HepG2 (cell line): ENCODE results near the gene COPS6. TPM values are rescaled to one million over a fixed set of nuclear protein-coding genes. Genes with fewer than 3 reads are reported as not detected.

Source experiments
- ATAC-seq: fragments of 200-7000 bp; cut with Tn5 transposase; 3 replicates; pipeline ENCODE4 v1.9.1; 2020; ENCODE audit warnings: mild to moderate bottlenecking, moderate library complexity
- BruUV-seq: library from RNA; stranded (reverse); fragments of 400-500 nt; replicated peaks from 2 replicates; lab custom pipeline; 2021; lab: Mats Ljungman, UMichigan
- CTCF ChIA-PET: fragments of 300-600 bp; formaldehyde crosslinking; extraction: SDS; loops from one replicate; lab custom pipeline; 2021; ENCODE audit warnings: low total read pairs, inconsistent platforms, low intra/inter-chr PET ratio; lab: Yijun Ruan, JAX
- POLR2A ChIA-PET: fragments of 350-600 bp; sonication (Branson Sonifier 250); formaldehyde crosslinking; loops from one replicate; lab custom pipeline; 2020; ENCODE audit warnings: antibody characterized with exemption, inconsistent platforms; lab: Yijun Ruan, JAX
- DNase-seq: peaks from one replicate; pipeline ENCODE4 v3.0.0-alpha.2; 2015; ENCODE audit warnings: low spot score
- FAIRE-seq: peaks from 3 replicates; lab custom pipeline; 2011; peaks lifted over from hg19 to GRCh38; lab: Jason Lieb, UNC
- H2AFZ ChIP-seq: one replicate; pipeline ENCODE4 v1.6.1; 2011; ENCODE audit warnings: low read length, inconsistent platforms
- H3K27ac ChIP-seq: fragments of 300-600 bp; 3 replicates; pipeline ENCODE4 v1.8.0; 2011; ENCODE audit warnings: mixed run types, mild to moderate bottlenecking, mixed read lengths, low read length, inconsistent platforms; ENCODE audit not compliant: insufficient read depth; ENCODE audit errors: extremely low read length
- H3K27me3 ChIP-seq, 2 experiments: fragments of 200-600 bp in 1 of 2; 2 replicates in 1 of 2; 3 replicates in 1 of 2; pipeline versions ENCODE4 v1.6.0 to v1.8.0; 2011; ENCODE audit warnings: low read length in 2 of 2, mild to moderate bottlenecking in 2 of 2, moderate library complexity in 2 of 2, inconsistent platforms in 1 of 2; ENCODE audit not compliant: insufficient read depth in 2 of 2, control insufficient read depth in 1 of 2
- H3K36me3 ChIP-seq, 2 experiments: fragments of 200-600 bp in 1 of 2; replicated peaks in 1 of 2; 2 replicates in 1 of 2; 3 replicates in 1 of 2; pipeline versions ENCODE4 v1.5.1 to v1.8.0; 2011; ENCODE audit warnings: low read length in 2 of 2, inconsistent platforms in 1 of 2; ENCODE audit not compliant: insufficient read depth in 2 of 2, control insufficient read depth in 1 of 2
- H3K4me1 ChIP-seq: 2 replicates; pipeline ENCODE4 v1.5.1; 2012; ENCODE audit warnings: low read length, inconsistent platforms; ENCODE audit not compliant: insufficient read depth
- H3K4me2 ChIP-seq: 2 replicates; pipeline ENCODE4 v1.6.0; 2011; ENCODE audit warnings: low read depth, low read length, inconsistent platforms
- H3K4me3 ChIP-seq, 3 experiments: fragments of 200-600 bp in 1 of 3; sonication (generic), shearing (Covaris generic) in 1 of 3; replicated peaks in 1 of 3; 2 replicates each; pipeline ENCODE4 v1.5.1; 2011 to 2016; ENCODE audit warnings: low read length in 3 of 3, inconsistent platforms in 2 of 3, low read depth in 2 of 3, mild to moderate bottlenecking in 2 of 3, control low read depth in 1 of 3, mixed read lengths in 1 of 3; ENCODE audit not compliant: insufficient read depth in 1 of 3
- H3K79me2 ChIP-seq: one replicate; pipeline ENCODE4 v1.6.1; 2011; ENCODE audit warnings: low read length, inconsistent platforms; ENCODE audit not compliant: insufficient read depth
- H3K9ac ChIP-seq: 2 replicates; pipeline ENCODE4 v1.6.0; 2011; ENCODE audit warnings: mild to moderate bottlenecking, low read depth, low read length, inconsistent platforms; ENCODE audit not compliant: insufficient read depth
- H3K9me3 ChIP-seq: 2 replicates; pipeline ENCODE4 v1.5.1; 2012; ENCODE audit warnings: mild to moderate bottlenecking, low read length
- H4K20me1 ChIP-seq: 2 replicates; pipeline ENCODE4 v1.6.0; 2011; ENCODE audit warnings: inconsistent platforms, mild to moderate bottlenecking, low read length, moderate library complexity; ENCODE audit not compliant: insufficient read depth
- AFF4 ChIP-seq: sonication (generic); formaldehyde crosslinking; IDR thresholded peaks from 2 replicates; pipeline ENCODE4 v1.4.0; 2020; ENCODE audit warnings: missing genetic modification reagents
- BHLHE40 ChIP-seq: IDR thresholded peaks from 2 replicates; pipeline ENCODE4 v1.6.1; 2011; ENCODE audit warnings: low read length, improper control_type of control experiment
- GABPA ChIP-seq, 2 experiments: IDR thresholded peaks; 2 replicates each; pipeline ENCODE4 v1.6.1; 2011 to 2016; ENCODE audit warnings: low read depth in 2 of 2, low read length in 1 of 2, missing biosample characterization in 1 of 2, missing genetic modification characterization in 1 of 2
- KAT7 ChIP-seq: IDR thresholded peaks from 2 replicates; pipeline ENCODE4 v1.6.1; 2018; ENCODE audit warnings: borderline replicate concordance, missing compliant biosample characterization
- RXRB ChIP-seq: IDR thresholded peaks from 2 replicates; pipeline ENCODE4 v1.6.1; 2016; ENCODE audit warnings: borderline replicate concordance, missing genetic modification reagents, missing compliant biosample characterization
- SMARCC2 ChIP-seq: fragments of 450-650 bp; IDR thresholded peaks from 2 replicates; pipeline ENCODE4 v1.6.1; 2017; ENCODE audit warnings: antibody characterized with exemption, mild to moderate bottlenecking
- SP1 ChIP-seq, 2 experiments: fragments of 450-650 bp in 1 of 2; sonication (generic) in 1 of 2; formaldehyde crosslinking in 1 of 2; IDR thresholded peaks; 2 replicates each; pipeline versions ENCODE4 v1.4.0 to v1.6.1; 2016 to 2020; ENCODE audit warnings: missing genetic modification reagents in 1 of 2
- TP53 ChIP-seq: sonication (generic); formaldehyde crosslinking; conservative IDR thresholded peaks from 2 replicates; pipeline ENCODE4 v1.4.0; 2020; ENCODE audit warnings: missing genetic modification reagents
- ZC3H13 ChIP-seq: sonication (generic); formaldehyde crosslinking; IDR thresholded peaks from 2 replicates; pipeline ENCODE4 v1.8.1; 2023; ENCODE audit warnings: mild to moderate bottlenecking, missing genetic modification reagents, moderate library complexity
- ZMAT3 ChIP-seq: sonication (generic); formaldehyde crosslinking; conservative IDR thresholded peaks from 2 replicates; pipeline ENCODE4 v1.7.0; 2021; ENCODE audit warnings: missing genetic modification reagents
- ZNF354B ChIP-seq: sonication (generic); formaldehyde crosslinking; IDR thresholded peaks from 2 replicates; pipeline ENCODE4 v1.8.0; 2022; ENCODE audit warnings: mild to moderate bottlenecking, missing genetic modification reagents
- ZNF598 ChIP-seq: sonication (generic); formaldehyde crosslinking; IDR thresholded peaks from 2 replicates; pipeline ENCODE4 v1.5.1; 2020; ENCODE audit warnings: mild to moderate bottlenecking, missing genetic modification reagents, borderline replicate concordance
- ZNF7 ChIP-seq: IDR thresholded peaks from 2 replicates; pipeline ENCODE4 v1.6.1; 2016; ENCODE audit warnings: missing biosample characterization, missing genetic modification reagents
- WGBS: methylation state at CpG from one replicate; pipeline ENCODE4 v1.1.6; 2017; ENCODE audit warnings: low lambda C conversion rate; 5-methylcytosine and 5-hydroxymethylcytosine counted together
- in situ Hi-C: cut with HindIII; loops from 2 replicates; pipeline ENCODE4 v1.10.0; 2017; ENCODE audit warnings: low pct_unique_long_range_greater_than_20kb; ENCODE audit not compliant: extremely low pct_ligation_motif_present
- intact Hi-C: fragments of 100-400 bp; cut with micrococcal nuclease; formaldehyde crosslinking; loops from one replicate; pipeline ENCODE4 v1.10.0; 2022; ENCODE audit not compliant: unreplicated experiment
- polyA plus RNA-seq, 8 experiments: library from polyadenylated mRNA; depleted of rRNA in 3 of 8; stranded (reverse) in 7 of 8; unstranded in 1 of 8; fragments of >200 nt; fragmentation: Illumina TruSeq in 4 of 8; extraction: Trizol in 4 of 8; gene quantifications; 2 replicates each; pipeline versions ENCODE4 v1.2.1 to v1.2.3, GENCODE V29; 2011 to 2016; ENCODE audit warnings: low read depth in 4 of 8, missing spikeins in 1 of 8, mixed read lengths in 1 of 8; ENCODE audit not compliant: insufficient read depth in 1 of 8
- total RNA-seq, 5 experiments: library from RNA; depleted of rRNA; stranded (reverse); fragments of >200 nt; fragmentation: Illumina TruSeq; extraction: Trizol; gene quantifications; 2 replicates each; pipeline ENCODE4 v1.2.3, GENCODE V29; 2016; ENCODE audit warnings: low read depth in 1 of 5
- TF ChIP-seq, protein P1 (sequence below): sonication (generic); formaldehyde crosslinking; IDR thresholded peaks from 2 replicates; pipeline ENCODE4 v1.4.0; 2020; ENCODE audit warnings: mild to moderate bottlenecking, low read depth, missing genetic modification reagents
- TF ChIP-seq, protein P2 (sequence below): sonication (generic); formaldehyde crosslinking; IDR thresholded peaks from 2 replicates; pipeline ENCODE4 v1.5.1; 2020; ENCODE audit warnings: mild to moderate bottlenecking, missing genetic modification reagents, moderate library complexity

Gene COPS6
- total and polyA plus RNA-seq, 2 of the 13 experiments (the other 11 are each of a cell fraction or from before 2014, with no cell fraction given): 33.4 to 117 TPM

GRCh38 chr7:100079024-100079560 lies 9.7 kb upstream of the COPS6 start (continued):
- TF ChIP-seq, protein P1, sequence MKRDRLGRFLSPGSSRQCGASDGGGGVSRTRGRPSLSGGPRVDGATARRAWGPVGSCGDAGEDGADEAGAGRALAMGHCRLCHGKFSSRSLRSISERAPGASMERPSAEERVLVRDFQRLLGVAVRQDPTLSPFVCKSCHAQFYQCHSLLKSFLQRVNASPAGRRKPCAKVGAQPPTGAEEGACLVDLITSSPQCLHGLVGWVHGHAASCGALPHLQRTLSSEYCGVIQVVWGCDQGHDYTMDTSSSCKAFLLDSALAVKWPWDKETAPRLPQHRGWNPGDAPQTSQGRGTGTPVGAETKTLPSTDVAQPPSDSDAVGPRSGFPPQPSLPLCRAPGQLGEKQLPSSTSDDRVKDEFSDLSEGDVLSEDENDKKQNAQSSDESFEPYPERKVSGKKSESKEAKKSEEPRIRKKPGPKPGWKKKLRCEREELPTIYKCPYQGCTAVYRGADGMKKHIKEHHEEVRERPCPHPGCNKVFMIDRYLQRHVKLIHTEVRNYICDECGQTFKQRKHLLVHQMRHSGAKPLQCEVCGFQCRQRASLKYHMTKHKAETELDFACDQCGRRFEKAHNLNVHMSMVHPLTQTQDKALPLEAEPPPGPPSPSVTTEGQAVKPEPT: peak; percentile 67; the same call in 1 of the 2 replicates
- peak; percentile 46; the same call in 1 of the 2 replicates for TF ChIP-seq ZNF598 (CRISPR knock-in tag)
- TF ChIP-seq SMARCC2: no peak
- 0 out of 2 replicates have a peak, but pooled peaks have one; percentile 51 for TF ChIP-seq ZC3H13 (CRISPR knock-in tag)
- peak; percentile 70 for TF ChIP-seq RXRB (CRISPR knock-in tag)
- TF ChIP-seq, all 625 proteins: peak for 118

DNA sequence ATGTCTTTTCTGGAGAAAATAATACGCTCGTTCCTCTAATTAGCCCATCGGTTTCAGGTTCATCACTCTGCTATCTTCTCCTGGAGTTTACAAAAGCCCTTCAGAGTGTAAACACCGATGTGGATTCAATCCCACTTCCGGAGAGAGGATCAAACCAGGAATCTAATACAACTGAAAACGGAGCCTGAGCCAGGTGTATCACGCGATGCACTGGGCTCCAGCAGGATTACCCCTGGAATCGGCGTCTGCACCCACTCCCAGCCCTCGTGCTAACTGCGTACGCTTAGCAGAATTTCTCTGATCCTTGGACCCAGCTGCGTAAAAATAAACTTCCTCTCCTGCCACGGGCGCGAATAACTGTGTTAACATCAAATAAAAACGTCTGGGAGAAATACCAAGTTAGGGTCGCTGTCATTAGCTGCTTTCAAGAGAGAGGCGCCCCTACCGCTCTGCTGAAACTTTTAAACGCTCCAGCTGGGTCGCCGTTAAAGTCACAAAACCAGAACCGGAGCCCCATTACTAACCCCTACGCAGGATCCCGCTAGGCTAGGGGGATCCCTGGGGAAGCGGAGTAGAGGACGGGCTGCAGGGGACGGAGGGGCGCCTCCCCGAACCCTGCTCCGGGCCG lies 7.7 kb upstream of the COPS6 start:
- ChIA-PET POLR2A (interaction anchor here (0.9 to 2.0 kb wide), 2 partner anchors 78 to 83 kb away, joined by 3 to 8 read pairs; no protein-coding TSS in a partner anchor), CTCF (no interaction called here)
- Histone ChIP-seq H3K4me2 (peak overlapping the region; percentile 97), H3K4me3 (peak overlapping the region; percentile 91 to 99 (median 92)), H3K27ac (peak overlapping the region; percentile 96), H3K4me1 (peaks cover 49% of the 10 kb centered on the region), H4K20me1 (peaks cover 36% of the 10 kb centered on the region), H3K9me3 (no peaks in the 10 kb centered on the region), H3K9ac (peak overlapping the region; percentile 99), H3K36me3 (peaks cover 7 to 17% of the 10 kb centered on the region in 2 experiments), H2AFZ (no peak overlapping the region), H3K79me2 (peaks cover 53% of the 10 kb centered on the region), H3K27me3 (no peaks in the 10 kb centered on the region; a peak in 1 of 5 replicates)
- ATAC-seq (peak; percentile 23), FAIRE-seq (no peak), DNase-seq (peak; percentile 77)
- in situ Hi-C loops: no loop called here
- 2% methylated on average over 21 of the region's 34 CpGs for WGBS
- BruUV-seq: TSS peak; percentile 80
- intact Hi-C loops: loop anchor here (5.0 kb wide), 1 partner anchor 46 kb away; the partner anchor contains the start of gene MBLAC1
- TF ChIP-seq TP53 (CRISPR knock-in tag) (0 out of 2 replicates have a peak, but pooled peaks have one; percentile 14), GABPA (IDR thresholded peaks at IDR 0.05; ENCODE audit: low read depth, low read length) (no peak), GABPA (CRISPR knock-in tag; IDR thresholded peaks at IDR 0.05; ENCODE audit: low read depth) (peak; percentile 68), BHLHE40 (peak; percentile 34; the same call in 1 of the 2 replicates), ZNF354B (CRISPR knock-in tag) (no peak), AFF4 (CRISPR knock-in tag) (peak; percentile 26), ZNF7 (CRISPR knock-in tag) (no peak), SP1 (IDR thresholded peaks at IDR 0.05) (no peak), SP1 (CRISPR knock-in tag; IDR thresholded peaks at IDR 0.05) (no peak), KAT7 (CRISPR knock-in tag) (no peak), ZMAT3 (no peak)
- TF ChIP-seq, protein P2, sequence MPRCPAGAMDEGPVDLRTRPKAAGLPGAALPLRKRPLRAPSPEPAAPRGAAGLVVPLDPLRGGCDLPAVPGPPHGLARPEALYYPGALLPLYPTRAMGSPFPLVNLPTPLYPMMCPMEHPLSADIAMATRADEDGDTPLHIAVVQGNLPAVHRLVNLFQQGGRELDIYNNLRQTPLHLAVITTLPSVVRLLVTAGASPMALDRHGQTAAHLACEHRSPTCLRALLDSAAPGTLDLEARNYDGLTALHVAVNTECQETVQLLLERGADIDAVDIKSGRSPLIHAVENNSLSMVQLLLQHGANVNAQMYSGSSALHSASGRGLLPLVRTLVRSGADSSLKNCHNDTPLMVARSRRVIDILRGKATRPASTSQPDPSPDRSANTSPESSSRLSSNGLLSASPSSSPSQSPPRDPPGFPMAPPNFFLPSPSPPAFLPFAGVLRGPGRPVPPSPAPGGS (CRISPR knock-in tag): no peak
